Gastroesophageal sphincter (tissue), 4 donors: ENCODE results near the gene ADGRG6. TPM values are rescaled to one million over a fixed set of nuclear protein-coding genes. Genes with fewer than 3 reads are reported as not detected.

Experiments
- ATAC-seq: fragments of 150-250 bp; one replicate; pipeline ENCODE4 v1.9.1; 2016; ENCODE audit warnings: mild to moderate bottlenecking, moderate library complexity
- H3K27ac ChIP-seq, 4 donors: fragments of 200-600 bp; sonication (generic) in 3 of 4; 1 replicate in 3 of 4; 2 replicates in 1 of 4; pipeline ENCODE4 v1.5.1; 2016 to 2019
- H3K27me3 ChIP-seq: fragments of 200-600 bp; sonication (generic); one replicate; pipeline ENCODE4 v1.5.1; 2019
- H3K36me3 ChIP-seq, 2 donors: fragments of 200-600 bp; sonication (generic); one replicate each; pipeline ENCODE4 v1.5.1; 2019; ENCODE audit warnings: control low read depth in 1 of 2
- H3K4me1 ChIP-seq, 3 donors: fragments of 200-600 bp; sonication (generic); 1 replicate in 2 of 3; 2 replicates in 1 of 3; pipeline ENCODE4 v1.5.1; 2016 to 2019; ENCODE audit warnings: control low read depth in 2 of 3
- H3K4me3 ChIP-seq, 2 donors: fragments of 200-600 bp; sonication (generic); one replicate each; pipeline ENCODE4 v1.5.1; 2019; ENCODE audit warnings: mild to moderate bottlenecking in 1 of 2, moderate library complexity in 1 of 2
- H3K9me3 ChIP-seq, 3 donors: fragments of 200-600 bp; sonication (generic); one replicate each; pipeline ENCODE4 v1.5.1; 2017 to 2019; ENCODE audit warnings: control low read depth in 2 of 3
- CTCF ChIP-seq, 4 experiments: fragments of 200-600 bp in 2 of 4; fragments of 450-650 bp in 2 of 4; sonication (generic) in 1 of 4; IDR thresholded peaks; one replicate each; pipeline ENCODE4 v1.5.1; 2017 to 2019; ENCODE audit warnings: antibody characterized with exemption in 4 of 4, mild to moderate bottlenecking in 2 of 4, moderate library complexity in 2 of 4
- EP300 ChIP-seq: sonication (generic); formaldehyde crosslinking; IDR thresholded peaks from one replicate; pipeline ENCODE4 v1.6.1; 2017; ENCODE audit warnings: antibody characterized with exemption, mild to moderate bottlenecking
- POLR2A ChIP-seq, 2 donors: fragments of 450-650 bp; IDR thresholded peaks; one replicate each; pipeline ENCODE4 v1.6.1; 2017; ENCODE audit warnings: antibody characterized with exemption in 2 of 2, mild to moderate bottlenecking in 2 of 2, moderate library complexity in 1 of 2
- POLR2AphosphoS5 ChIP-seq: sonication (generic); formaldehyde crosslinking; IDR thresholded peaks from one replicate; pipeline ENCODE4 v1.6.1; 2017; ENCODE audit warnings: antibody characterized with exemption
- WGBS, 2 donors: methylation state at CpG; one replicate each; pipeline ENCODE4 v1.1.5; 2018; ENCODE audit warnings: low coverage in 1 of 2; 5-methylcytosine and 5-hydroxymethylcytosine counted together
- total RNA-seq, 4 donors: library from RNA; depleted of rRNA; stranded (reverse); fragments of >200 nt; gene quantifications; one replicate each; pipeline ENCODE4 v1.1.0, GENCODE V29; 2016

Gene ADGRG6
- total RNA-seq, 4 donors from 2014 or later = 8.3 to 14.4 (median 11.4) TPM

DNA sequence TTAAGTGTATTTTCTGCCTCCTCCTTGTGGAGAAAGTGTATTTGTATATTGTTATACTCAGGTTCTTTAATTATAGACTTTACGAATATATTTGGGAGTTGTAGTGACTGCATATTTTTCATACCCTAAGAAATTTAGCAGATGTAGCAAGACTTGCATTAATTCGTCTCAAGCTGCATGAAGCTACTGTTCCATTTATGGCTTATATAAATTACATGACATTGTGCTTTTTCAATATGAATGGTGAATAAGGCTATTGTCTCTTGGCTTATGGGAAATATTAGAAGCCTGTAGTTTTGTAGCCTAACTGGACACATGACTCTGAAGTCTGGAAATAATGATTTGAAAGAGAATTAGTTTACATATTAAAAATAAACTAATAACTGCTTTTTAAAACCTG is 2.4 kb downstream of the ADGRG6 start:
- TF ChIP-seq CTCF (IDR thresholded peaks at IDR 0.05) (no peak), POLR2A (IDR thresholded peaks at IDR 0.05) (no peak), POLR2AphosphoS5 (no peak), EP300 (no peak)
- no peak overlapping the region for H3K4me3 ChIP-seq
- H3K36me3 ChIP-seq = no peaks in the 10 kb centered on the region
- ATAC-seq = no peak
- 71 to 78% methylated on average over 2 of the region's 2 CpGs for WGBS, 2 donors
- peaks cover 37% of the 10 kb centered on the region for H3K27me3 ChIP-seq
- H3K27ac ChIP-seq = no peak overlapping the region
- peaks cover 0 to 13% (median 0%) of the 10 kb centered on the region in 3 donors for H3K4me1 ChIP-seq
- H3K9me3 ChIP-seq = peaks cover 0 to 5% (median 0%) of the 10 kb centered on the region in 3 donors

DNA sequence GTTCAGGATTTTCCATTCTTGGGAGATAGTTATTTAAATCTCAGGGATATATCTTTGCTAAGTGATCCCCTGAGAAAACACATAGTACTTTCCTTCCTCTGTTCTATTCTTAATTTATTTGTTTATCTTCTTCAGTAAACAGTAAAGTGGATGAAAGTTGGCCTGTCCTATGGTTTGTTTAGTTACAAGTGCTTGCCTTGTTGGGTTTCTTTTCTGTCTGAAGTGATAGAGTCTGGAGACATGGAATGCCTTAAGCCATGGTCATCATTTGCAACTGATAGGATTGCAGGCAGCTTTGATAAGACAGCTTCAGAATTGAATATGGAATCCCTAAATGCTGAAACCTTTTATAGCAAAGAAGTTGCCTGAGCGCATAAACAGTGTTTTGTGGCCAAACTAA is 4.9 kb downstream of the ADGRG6 start:
- Histone ChIP-seq H3K9me3 (no peaks in the 10 kb centered on the region), H3K36me3 (no peaks in the 10 kb centered on the region), H3K27me3 (peaks cover 22% of the 10 kb centered on the region), H3K27ac (no peak overlapping the region), H3K4me1 (peaks cover 0 to 5% (median 0%) of the 10 kb centered on the region in 3 donors), H3K4me3 (no peak overlapping the region)
- WGBS, 2 donors = 77 to 78% methylated on average over 1 of the region's 1 CpG
- TF ChIP-seq EP300 = no peak
- TF ChIP-seq POLR2AphosphoS5 = no peak
- ATAC-seq = no peak

DNA sequence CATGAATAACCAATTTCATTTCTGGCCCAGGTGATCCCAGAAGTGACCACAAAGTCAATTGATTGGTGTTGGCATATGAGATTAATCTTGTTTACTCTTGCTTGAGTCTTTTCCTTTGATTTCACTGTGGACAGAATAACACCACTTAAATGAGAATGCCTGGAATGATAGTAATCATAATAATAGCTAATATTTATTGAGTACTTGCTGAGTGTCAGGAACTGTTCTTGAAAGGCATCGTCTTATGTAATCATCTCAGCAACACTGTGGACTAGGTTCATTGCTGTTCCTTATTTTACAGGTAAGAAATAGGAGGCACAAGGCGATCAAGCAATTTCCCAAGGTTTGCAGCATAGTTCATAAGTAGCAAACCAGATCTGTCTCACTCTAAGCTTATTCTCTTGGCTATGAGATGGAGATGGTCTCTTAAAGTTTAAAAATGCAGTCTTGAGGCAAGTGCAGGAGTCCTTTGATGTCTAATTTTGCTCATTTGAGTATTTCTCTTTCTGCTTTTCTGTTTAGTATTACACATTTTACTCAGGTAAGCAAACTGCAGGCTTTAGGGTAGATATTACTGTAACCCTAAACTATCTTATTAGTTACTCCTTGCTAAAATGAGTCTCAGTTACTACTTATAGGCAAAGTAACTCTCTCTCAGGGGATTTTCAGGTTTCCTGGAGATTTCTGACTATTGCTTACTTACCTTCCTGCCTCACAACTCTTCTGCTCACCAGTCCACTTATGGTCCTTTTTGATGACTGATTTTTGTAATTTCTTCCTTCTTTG is 6.3 kb downstream of the ADGRG6 start:
- peaks cover 8% of the 10 kb centered on the region for H3K27me3 ChIP-seq
- 58 to 81% methylated on average over 2 of the region's 2 CpGs for WGBS, 2 donors
- H3K4me3 ChIP-seq = no peak overlapping the region
- no peak overlapping the region for H3K27ac ChIP-seq
- TF ChIP-seq POLR2AphosphoS5 = no peak
- no peak for TF ChIP-seq EP300
- no peak for TF ChIP-seq POLR2A (IDR thresholded peaks at IDR 0.05)
- TF ChIP-seq CTCF (IDR thresholded peaks at IDR 0.05) = no peak
- ATAC-seq = no peak
- H3K4me1 ChIP-seq = no peaks in the 10 kb centered on the region
- H3K9me3 ChIP-seq = no peaks in the 10 kb centered on the region
- no peaks in the 10 kb centered on the region for H3K36me3 ChIP-seq

DNA sequence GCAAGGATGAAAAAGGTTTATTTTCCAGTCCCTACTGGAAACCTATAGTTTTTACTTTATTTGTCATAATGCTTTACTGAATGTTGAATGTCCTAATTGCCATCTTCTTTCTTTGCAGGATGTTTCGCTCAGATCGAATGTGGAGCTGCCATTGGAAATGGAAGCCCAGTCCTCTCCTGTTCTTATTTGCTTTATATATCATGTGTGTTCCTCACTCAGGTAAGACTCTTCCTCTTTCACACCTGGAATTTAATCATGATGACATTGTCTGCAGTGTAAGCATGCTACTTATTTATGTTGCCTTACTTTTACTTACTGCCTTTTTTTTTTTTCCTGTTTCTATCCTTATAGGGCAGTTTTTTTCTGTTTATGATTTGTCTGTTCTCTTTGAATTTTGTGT is 7.6 kb downstream of the ADGRG6 start:
- 87 to 88% methylated on average over 2 of the region's 2 CpGs for WGBS, 2 donors
- no peak overlapping the region for H3K4me3 ChIP-seq
- H3K9me3 ChIP-seq = no peaks in the 10 kb centered on the region
- no peak for ATAC-seq
- TF ChIP-seq POLR2A (IDR thresholded peaks at IDR 0.05) (no peak), CTCF (IDR thresholded peaks at IDR 0.05) (no peak), EP300 (no peak), POLR2AphosphoS5 (no peak)
- no peak overlapping the region for H3K27ac ChIP-seq
- no peaks in the 10 kb centered on the region for H3K36me3 ChIP-seq
- no peaks in the 10 kb centered on the region for H3K27me3 ChIP-seq
- H3K4me1 ChIP-seq = no peaks in the 10 kb centered on the region

DNA sequence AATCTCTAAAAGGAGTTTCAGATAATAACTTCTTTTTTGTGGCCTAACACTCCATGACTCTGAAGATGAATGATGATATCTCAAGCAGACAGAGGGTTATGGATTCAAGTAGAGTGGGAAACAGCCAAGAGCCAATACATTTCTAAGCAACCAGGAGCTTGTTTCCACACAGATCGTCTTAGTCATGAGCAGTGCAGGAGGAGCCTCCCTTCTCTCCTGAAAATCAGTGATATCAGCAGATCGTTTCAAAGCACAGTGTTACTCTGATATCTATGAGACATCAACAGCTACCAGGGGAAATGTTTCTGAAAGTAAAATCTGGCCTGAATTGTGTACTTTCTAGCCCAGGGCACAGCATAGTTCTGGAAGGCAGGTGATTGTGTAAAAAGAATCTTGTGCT is 11.5 kb downstream of the ADGRG6 start:
- WGBS, 2 donors = 0 to 14% methylated on average over 2 of the region's 2 CpGs
- Histone ChIP-seq H3K4me3 (no peak overlapping the region), H3K36me3 (no peaks in the 10 kb centered on the region), H3K9me3 (no peaks in the 10 kb centered on the region), H3K27ac (no peak overlapping the region), H3K4me1 (no peaks in the 10 kb centered on the region), H3K27me3 (no peaks in the 10 kb centered on the region)
- TF ChIP-seq POLR2AphosphoS5 (no peak), POLR2A (IDR thresholded peaks at IDR 0.05) (no peak), EP300 (no peak), CTCF (IDR thresholded peaks at IDR 0.05) (no peak)
- ATAC-seq = no peak
